ENCODE data around the gene PRR15. TPM values are rescaled to one million over a fixed set of nuclear protein-coding genes. Genes with fewer than 3 reads are reported as not detected.
"Not testable (repeated sequence)": the region's sequence is repeated elsewhere in the genome, so short reads cannot be mapped to it uniquely, and the experiment has no call there.

Gene PRR15
- polyA plus RNA-seq (2013, experiment 1 of 2; ENCODE audit: insufficient read length), result 0.28 TPM
- polyA plus RNA-seq (2013, experiment 2 of 2; ENCODE audit: insufficient read length), result 0.10 TPM

GRCh38 chr7:29563590-29564495 lies at the start of gene PRR15:
TSS of gene PRR15 (plus strand) at chr7:29563835. CDS start at chr7:29566330, 2,495 bp downstream.
- DNase-seq, result peak; percentile 9

GRCh38 chr7:29516491-29516890 lies 47.1 kb upstream of the PRR15 start:
- DNase-seq, result no peak

- DNase-seq, result peak; percentile 62
Observed at GRCh38 chr7:29518616-29519015, 45.0 kb upstream of the PRR15 start.

- DNase-seq, result no peak
Observed at GRCh38 chr7:29523728-29524127, 39.9 kb upstream of the PRR15 start.

GRCh38 chr7:29527505-29528108 lies 36.0 kb upstream of the PRR15 start:
- DNase-seq, result no peak

- DNase-seq, result not testable (repeated sequence)
Observed at GRCh38 chr7:29528526-29528925, 35.1 kb upstream of the PRR15 start.

GRCh38 chr7:29538389-29538788 lies 25.2 kb upstream of the PRR15 start:
- no peak for DNase-seq

GRCh38 chr7:29539471-29539870 lies 24.2 kb upstream of the PRR15 start:
- no peak for DNase-seq

- DNase-seq, result no peak
Observed at GRCh38 chr7:29547421-29547820, 16.2 kb upstream of the PRR15 start.

- no peak for DNase-seq
Observed at GRCh38 chr7:29548823-29549222, 14.8 kb upstream of the PRR15 start.

GRCh38 chr7:29552392-29552791 lies 11.2 kb upstream of the PRR15 start:
- no peak for DNase-seq

GRCh38 chr7:29555061-29555460 lies 8.6 kb upstream of the PRR15 start:
- no peak for DNase-seq

- no peak for DNase-seq
Observed at GRCh38 chr7:29556405-29557195, 7.0 kb upstream of the PRR15 start.

GRCh38 chr7:29557954-29558353 lies 5.7 kb upstream of the PRR15 start:
- peak; percentile 15 for DNase-seq

- DNase-seq, result no peak
Observed at GRCh38 chr7:29561271-29561670, 2.4 kb upstream of the PRR15 start.

GRCh38 chr7:29562307-29562706 lies 1.3 kb upstream of the PRR15 start:
- no peak for DNase-seq

GRCh38 chr7:29564496-29565223 lies 1.0 kb downstream of the PRR15 start:
- DNase-seq, result peak; percentile 45

GRCh38 chr7:29565224-29565630 lies 1.6 kb downstream of the PRR15 start:
- DNase-seq, result no peak

GRCh38 chr7:29565634-29565981 lies 2.0 kb downstream of the PRR15 start:
- DNase-seq, result no peak

- no peak for DNase-seq
Observed at GRCh38 chr7:29565982-29566746, 2.5 kb downstream of the PRR15 start.

GRCh38 chr7:29567174-29567573 lies 3.5 kb downstream of the PRR15 start:
- DNase-seq, result no peak

- no peak for DNase-seq
Observed at GRCh38 chr7:29569648-29570047, 6.0 kb downstream of the PRR15 start.

All from fibroblast of skin of back (primary cell).